CD4-positive, alpha-beta T cell treated with Interferon gamma for 1 hour (primary cell): ENCODE data around the gene MLN.
A peak's percentile ranks its signal among the peaks of the same experiment; 100 is the strongest.

Source experiments
- DNase-seq: peaks from one replicate; pipeline ENCODE4 v3.0.0-alpha.2; 2020

The MLN gene

DNA sequence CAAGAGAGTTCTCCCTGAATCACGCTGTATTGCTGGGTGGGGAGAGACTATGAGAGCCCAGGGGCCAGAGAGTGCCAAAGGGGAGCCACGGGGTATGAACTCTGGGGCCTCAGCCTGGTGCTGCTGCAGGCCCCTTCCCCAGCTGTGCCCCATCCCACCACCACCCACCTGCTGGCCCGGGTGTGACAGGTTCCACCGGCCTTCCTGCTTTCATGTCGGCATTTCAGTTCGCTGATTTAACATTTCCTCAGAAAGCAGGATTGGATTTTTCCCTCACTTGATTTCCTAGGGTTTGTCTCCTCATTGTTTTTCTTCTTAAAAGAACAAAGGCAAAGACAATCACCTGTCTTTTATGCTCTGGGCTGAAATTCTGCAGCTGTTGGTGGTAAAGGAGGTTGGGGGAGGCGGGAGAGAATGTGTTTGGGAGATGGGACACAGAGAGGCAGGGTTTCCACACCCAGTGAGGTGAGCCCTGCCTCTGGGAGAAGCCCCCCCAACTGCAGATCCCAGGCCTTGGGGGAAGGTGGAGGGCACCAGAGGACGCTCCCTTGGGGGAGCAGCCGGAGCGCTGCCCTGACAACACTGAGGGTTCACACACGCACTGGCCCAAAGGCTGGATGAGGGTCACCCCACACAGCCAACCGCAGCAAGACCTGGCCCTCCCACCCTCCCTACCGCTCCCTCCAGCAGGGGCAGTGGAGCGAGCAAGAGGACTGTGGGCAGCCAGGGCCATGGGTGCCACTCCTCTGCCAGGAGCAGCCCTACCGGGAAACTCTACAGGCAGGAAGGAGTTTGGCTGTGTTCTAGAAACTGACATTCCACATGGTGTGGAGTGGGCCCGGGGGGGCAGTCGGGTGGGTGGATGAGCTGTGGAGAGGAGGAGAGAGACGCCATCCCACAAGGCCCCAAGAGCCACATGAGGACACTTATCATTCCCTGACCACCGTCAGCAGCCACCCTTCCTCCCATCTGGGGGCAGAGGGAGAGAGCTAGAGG is 10.5 kb upstream of the MLN start:
- DNase-seq = no peak

DNA sequence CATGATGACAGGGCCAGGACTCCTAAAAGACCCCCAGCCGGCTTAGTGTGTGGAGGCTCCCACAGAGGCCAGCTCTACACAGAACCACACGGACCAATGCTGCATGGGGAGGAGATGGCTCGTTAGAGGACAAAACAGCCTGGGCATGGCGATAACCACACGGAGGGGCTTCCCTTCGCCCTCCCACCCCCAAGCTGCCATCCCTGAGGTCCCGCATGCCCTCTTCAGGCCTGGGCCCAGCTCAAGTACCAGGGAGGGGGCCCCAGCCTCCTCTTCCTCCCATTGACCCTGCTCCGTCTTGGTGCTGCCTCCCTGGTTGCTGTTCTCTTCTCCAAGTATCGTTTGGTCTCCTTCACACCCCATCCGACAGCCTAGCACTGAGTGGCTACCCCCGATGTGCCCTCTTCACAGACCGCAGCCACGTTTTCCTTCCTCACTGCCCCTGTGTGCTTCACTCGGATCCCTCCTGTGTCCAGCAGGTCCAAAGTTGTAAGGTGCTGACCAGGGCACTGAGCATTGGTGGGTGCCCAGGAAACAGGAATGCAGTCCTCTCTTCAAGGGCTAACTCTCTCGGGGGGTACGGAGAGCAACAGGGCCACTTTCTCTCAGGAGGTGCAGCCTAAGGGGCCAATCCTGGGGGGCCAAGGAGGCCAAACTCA is 9.6 kb upstream of the MLN start:
- DNase-seq = no peak

- peak; percentile 6 for DNase-seq
Observed at GRCh38 chr6:33812669-33813068, 8.9 kb upstream of the MLN start.

GRCh38 chr6:33809594-33809993 is 5.8 kb upstream of the MLN start:
- DNase-seq = no peak

DNA sequence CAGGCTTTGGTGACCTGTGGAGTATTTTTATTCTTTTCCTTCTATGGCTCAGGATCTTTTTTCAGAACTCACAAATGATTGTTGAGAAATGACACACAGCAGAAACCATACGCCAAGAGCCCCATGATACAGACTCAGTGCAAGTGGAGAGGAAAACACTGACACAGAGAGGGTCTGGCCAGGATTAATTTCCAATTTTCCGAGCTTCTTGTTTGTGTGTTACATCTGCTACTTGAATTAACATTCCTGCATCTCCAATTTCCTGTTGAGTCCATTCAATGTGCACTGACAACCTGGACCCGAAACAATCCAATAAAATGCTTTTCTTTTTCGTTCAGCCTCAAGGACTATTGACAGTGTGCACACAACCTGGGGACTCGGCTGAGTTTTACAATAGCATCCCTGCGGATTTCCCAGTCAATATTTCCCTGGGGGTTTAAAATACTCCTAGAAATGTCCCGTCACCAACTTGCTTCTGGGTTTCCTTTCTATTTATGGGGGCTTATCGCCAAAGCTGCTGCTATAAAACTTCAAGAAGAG is 4.9 kb upstream of the MLN start:
- DNase-seq = no peak

DNA sequence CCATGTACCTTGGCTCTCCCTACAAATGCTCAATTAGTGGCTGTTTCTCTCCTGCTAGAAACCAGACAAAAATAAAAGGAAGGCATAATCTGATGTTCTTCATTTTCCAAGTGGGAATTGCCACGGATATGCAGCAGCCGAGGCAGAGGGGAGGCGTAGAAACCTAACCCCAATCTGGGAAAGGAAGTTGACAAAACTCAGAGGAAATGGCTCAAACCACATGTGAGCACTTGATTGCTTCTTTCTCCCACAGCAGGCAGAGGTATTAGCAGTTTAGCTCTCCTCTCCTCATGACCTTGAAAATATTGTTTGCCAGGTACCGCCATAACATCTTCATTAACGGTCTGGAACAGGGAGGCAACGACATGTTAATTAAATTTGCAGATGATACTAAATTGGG is 3.8 kb upstream of the MLN start:
- DNase-seq = no peak

GRCh38 chr6:33806841-33807240 is 3.0 kb upstream of the MLN start:
- DNase-seq = no peak

- no peak for DNase-seq
Observed at GRCh38 chr6:33802186-33802958, 1.4 kb downstream of the MLN start.

GRCh38 chr6:33801611-33802010 is 2.2 kb downstream of the MLN start:
- no peak for DNase-seq

DNA sequence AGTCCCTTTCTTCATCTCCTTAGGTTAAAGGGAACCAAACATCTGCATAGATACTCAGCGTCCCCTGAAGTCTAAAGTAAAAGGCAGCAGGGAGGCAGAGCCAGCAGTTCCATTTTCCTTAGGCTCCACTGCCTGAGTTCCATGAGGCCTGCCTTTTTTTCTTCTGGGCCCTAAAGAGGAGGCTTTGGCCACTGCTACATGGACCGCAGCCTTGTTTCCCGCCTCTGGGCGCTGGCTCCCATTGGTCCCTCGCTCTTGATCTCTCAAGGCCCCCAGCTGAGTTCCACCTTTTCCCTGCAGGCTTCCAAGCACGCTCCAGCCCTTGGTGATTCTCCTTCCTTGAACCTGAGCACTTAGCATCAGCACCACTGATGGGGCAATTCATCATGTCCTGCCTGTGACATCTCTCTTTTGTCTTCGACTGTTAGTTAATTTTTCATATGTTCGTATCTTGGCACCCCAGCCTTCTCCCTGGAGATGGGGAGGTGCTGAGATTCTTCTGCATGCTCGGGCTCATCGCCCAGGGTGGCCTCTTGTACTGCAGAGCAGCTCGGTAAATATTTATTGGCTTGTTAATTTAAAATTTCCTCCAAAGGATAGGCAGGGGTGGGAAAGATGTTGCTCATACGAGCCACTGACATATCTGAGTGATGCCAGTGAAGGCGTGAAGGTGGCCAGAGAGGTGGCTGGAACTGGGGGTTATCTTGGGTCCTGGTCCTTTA is 3.4 kb downstream of the MLN start:
- DNase-seq = no peak

DNA sequence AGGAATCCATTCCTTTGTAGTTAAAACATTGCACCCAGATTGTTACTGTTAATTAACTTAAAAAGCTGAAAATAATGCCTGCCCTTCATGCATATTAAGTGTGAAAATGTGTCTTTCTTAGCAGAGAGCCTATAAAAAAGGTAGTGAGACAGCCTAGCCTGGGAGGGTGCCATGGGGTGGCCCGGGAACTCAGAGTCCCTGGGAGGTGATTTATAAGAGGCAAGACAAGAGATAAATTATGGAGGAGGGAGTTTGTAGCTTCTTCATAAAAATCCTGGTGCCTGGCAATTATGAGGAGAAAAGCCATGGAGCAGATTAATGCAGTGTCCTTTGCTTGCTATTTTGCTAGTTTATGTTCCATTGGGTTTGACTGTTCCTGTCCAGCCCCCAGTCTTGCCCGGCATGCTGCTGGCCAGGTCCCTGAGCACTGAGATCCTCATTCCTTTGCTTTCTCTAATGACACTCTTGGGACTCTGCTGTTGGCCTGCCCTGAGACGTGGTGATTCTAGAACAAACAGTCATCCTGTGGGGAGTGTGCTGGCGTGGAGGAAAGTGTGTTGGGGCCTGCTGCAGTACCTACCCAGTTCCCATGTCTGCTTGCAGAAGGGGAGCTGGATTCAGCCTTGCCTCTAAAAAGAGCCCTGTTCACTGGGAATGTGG is 4.2 kb downstream of the MLN start:
- no peak for DNase-seq

DNA sequence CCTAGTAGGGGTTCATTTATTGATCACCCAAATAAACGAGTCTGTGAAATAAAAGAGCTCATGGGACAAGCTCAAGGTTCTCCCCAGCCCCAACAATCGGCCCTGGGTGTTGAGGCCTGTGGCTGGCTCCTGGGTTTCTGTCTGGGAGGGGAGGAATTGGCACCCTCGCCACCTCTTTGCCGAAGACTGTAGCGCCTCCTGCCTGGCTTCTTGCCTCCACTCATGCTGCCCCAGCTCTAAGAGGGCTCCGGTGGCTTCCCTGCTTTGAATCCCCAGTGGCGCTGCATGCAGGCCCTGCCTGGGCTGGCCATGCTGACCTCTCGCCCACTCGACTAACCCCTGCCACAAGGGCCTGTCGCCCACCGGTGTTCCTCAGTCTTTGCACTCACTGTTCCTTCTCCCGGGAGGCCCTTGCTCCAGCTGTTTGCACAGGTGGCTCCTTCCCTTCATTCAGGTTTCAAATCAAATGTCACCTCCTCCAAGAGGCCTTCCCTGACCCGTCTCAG is 5.4 kb downstream of the MLN start:
- DNase-seq = no peak

DNA sequence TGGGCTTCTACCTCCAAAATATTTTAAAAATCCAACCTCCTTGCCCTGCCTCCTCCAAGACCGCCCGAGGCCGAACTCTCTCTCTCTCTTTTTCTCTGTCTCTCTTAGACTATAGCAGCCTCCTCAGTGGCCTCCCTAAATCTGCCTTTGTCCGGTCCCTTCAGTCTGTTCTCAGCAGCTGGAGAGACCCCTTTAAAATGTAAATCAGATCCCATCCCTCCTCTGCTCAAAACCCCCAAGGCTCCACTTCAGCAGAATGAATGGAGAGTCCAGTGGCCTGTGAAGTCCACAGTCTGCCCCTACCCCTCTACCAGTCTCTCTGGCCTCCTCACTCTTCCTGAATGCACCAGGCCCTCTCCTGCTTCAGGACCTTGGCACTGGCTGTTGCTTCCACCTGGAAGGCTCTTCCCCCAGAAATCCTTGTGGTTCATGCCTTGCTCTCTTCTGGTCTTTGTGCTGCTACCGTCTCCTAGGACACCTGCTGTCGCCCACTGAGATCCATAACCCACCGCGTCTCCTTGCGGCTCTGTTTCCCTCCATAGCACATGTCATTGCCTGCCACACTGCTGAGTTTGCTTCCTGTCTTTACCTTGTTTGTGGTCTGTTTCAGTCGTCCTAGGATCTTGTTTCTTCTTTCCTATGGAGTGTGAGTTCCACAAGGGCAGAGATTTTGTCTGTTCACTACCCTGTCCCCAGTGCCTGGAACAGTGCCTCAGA is 6.0 kb downstream of the MLN start:
- DNase-seq = no peak

DNA sequence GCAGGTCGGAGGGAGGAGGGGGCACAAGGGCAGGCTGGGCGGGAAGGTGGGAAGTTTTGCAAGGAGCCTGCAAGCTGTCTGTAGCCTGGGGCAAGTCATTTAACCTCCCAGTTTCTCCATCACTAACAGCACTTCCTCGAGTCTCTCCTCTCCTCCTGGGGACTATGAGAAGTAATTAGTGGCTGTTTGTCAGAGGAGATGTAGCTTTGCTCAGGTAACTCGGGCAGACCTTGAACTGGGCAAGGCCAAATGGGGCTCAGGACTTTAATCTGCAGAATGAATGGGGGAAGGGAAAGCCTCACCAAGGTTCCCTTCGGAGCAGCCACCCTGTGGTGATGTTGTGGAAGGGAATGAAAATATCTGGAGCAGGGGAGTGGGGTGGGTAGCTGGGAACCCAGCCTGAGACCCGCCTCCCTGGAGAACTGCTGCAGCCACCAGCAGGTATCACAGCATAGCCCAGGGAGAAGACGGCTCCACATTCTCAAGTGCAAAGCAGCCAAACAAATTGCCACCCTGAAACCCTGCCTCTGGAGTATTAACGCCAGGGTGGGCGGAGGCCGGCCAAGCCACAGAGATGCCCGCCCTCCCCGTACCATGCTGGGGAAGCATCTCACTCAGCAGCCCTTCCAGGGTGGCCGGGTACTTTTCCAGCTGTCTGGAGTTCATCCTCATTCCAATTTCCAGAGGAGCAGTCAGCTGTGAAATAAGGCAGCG is 8.7 kb downstream of the MLN start:
- DNase-seq = no peak

DNA sequence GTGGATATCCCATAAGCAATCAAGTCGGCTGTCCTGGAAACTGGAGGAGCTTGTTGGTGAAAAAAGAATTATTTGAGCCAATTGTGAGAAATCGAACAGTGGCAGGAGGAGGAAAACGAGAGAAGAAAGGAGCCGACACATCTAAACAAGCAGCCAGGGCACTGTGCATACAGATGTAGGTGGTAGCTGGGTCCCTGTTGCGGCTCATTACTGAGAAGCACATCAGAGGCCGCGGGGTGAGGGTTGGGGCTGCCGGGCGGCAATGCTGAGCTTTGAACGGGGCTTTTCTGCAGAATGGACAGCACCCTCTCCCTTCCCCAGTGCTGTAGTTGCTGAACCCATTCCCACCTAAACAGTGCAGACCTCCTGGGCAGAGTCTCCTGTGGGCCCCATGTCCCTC is 10.8 kb downstream of the MLN start:
- DNase-seq = no peak

DNA sequence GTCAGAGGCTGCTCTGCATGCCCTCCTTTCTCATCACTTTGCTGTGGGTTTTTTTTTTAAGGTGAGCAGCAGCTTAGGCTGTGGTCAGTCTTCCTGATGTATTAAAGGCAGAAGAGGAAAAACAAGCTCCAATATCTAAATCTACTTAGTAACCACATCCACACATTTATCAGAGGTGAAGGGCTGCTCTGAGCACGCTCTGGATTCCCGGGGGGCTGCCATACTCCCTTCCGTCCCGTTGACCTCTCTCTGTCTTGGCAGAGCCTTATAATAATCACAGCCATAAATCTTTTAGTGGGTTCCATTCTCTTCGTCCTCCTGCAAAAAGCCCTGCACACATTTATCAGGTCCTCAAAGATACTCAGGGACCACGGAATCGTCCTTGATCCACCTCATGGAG is 12.2 kb downstream of the MLN start:
- DNase-seq = no peak

- no peak for DNase-seq
Observed at GRCh38 chr6:33790910-33791309, 12.9 kb downstream of the MLN start.

- DNase-seq = no peak
Observed at GRCh38 chr6:33790379-33790778, 13.4 kb downstream of the MLN start.

GRCh38 chr6:33789550-33789895 is 14.3 kb downstream of the MLN start:
- no peak for DNase-seq
